Measurements from ENCODE around the gene ANXA3. TPM values are rescaled to one million over a fixed set of nuclear protein-coding genes. Genes with fewer than 3 reads are reported as not detected.

ANXA3 gene
- total RNA-seq, 1 experiment from 2014 or later: 12.0 TPM

- Mint-ChIP-seq H3K27me3 (ENCODE audit: low read depth) (no peaks in the 10 kb centered on the region), H3K4me1 (no peaks in the 10 kb centered on the region), H3K36me3 (no peaks in the 10 kb centered on the region), H3K4me3 (no peak overlapping the region), H3K27ac (no peak overlapping the region), H3K9me3 (no peaks in the 10 kb centered on the region)
- no peak for DNase-seq (ENCODE audit: low spot score)
- POLR2A ChIA-PET: no interaction called here
- CTCF ChIA-PET: no interaction called here
- ATAC-seq: no peak
- TF ChIP-seq ZMAT4 (CRISPR knock-in tag; IDR thresholded peaks at IDR 0.05): no peak
- TF ChIP-seq ERG (CRISPR knock-in tag; IDR thresholded peaks at IDR 0.05): no peak
- no peak for TF ChIP-seq NFYB (CRISPR knock-in tag; conservative IDR thresholded peaks at IDR 0.05; ENCODE audit: low read depth)
- no peak for TF ChIP-seq ZNF671 (CRISPR knock-in tag; IDR thresholded peaks at IDR 0.05)
- TF ChIP-seq ZBTB43 (CRISPR knock-in tag; IDR thresholded peaks at IDR 0.05): no peak
- no peak for TF ChIP-seq EMX1 (CRISPR knock-in tag; IDR thresholded peaks at IDR 0.05)
- TF ChIP-seq PRDM15 (CRISPR knock-in tag; IDR thresholded peaks at IDR 0.05): no peak
- TF ChIP-seq ZNF416 (CRISPR knock-in tag; IDR thresholded peaks at IDR 0.05): no peak
- TF ChIP-seq IRF1 (CRISPR knock-in tag; IDR thresholded peaks at IDR 0.05): no peak
- TF ChIP-seq ZNF281 (CRISPR knock-in tag; IDR thresholded peaks at IDR 0.05): no peak
- no peak for TF ChIP-seq FOXJ3 (CRISPR knock-in tag; IDR thresholded peaks at IDR 0.05; ENCODE audit: borderline replicate concordance)
Measured at GRCh38 chr4:78610546-78611214, 59.1 kb downstream of the ANXA3 start.

- CTCF ChIA-PET: no interaction called here
- TF ChIP-seq ZNF512 (CRISPR knock-in tag; IDR thresholded peaks at IDR 0.05; ENCODE audit: borderline replicate concordance) (no peak), NFATC4 (CRISPR knock-in tag; IDR thresholded peaks at IDR 0.05) (no peak), FOXP4 (CRISPR knock-in tag; IDR thresholded peaks at IDR 0.05) (no peak), SMAD3 (CRISPR knock-in tag; IDR thresholded peaks at IDR 0.05; ENCODE audit: borderline replicate concordance) (no peak), HMGA2 (CRISPR knock-in tag; IDR thresholded peaks at IDR 0.05) (no peak), ZNF423 (CRISPR knock-in tag; IDR thresholded peaks at IDR 0.05) (no peak), ELF4 (CRISPR knock-in tag; IDR thresholded peaks at IDR 0.05; ENCODE audit: low read depth) (no peak), NR1H2 (CRISPR knock-in tag; IDR thresholded peaks at IDR 0.05) (no peak), ATF6 (CRISPR knock-in tag; IDR thresholded peaks at IDR 0.05) (no peak)
Measured at GRCh38 chr4:78611215-78611558, 59.6 kb downstream of the ANXA3 start.

More at GRCh38 chr4:78611215-78611558, 59.6 kb downstream of the ANXA3 start:
- H3K27me3 Mint-ChIP-seq (ENCODE audit: low read depth): no peaks in the 10 kb centered on the region
- no peak overlapping the region for H3K27ac Mint-ChIP-seq
- no peaks in the 10 kb centered on the region for H3K4me1 Mint-ChIP-seq
- H3K9me3 Mint-ChIP-seq: no peaks in the 10 kb centered on the region
- DNase-seq (ENCODE audit: low spot score) (no peak), ATAC-seq (no peak)
- H3K4me3 Mint-ChIP-seq: no peak overlapping the region
- H3K36me3 Mint-ChIP-seq: no peaks in the 10 kb centered on the region
- POLR2A ChIA-PET: no interaction called here
